OCI-LY3 (cell line): Measurements from ENCODE around the gene NEMP2.

ENCODE experiments used
- H2AFZ ChIP-seq: fragments of 200-600, 300-600 bp; shearing (Covaris generic); 2 replicates; pipeline ENCODE4 v1.6.0; 2014; ENCODE audit warnings: antibody characterized with exemption, low read depth, low read length
- H3K27ac ChIP-seq: fragments of 200-600, 300-600 bp; sonication (generic); 2 replicates; pipeline ENCODE4 v1.5.1; 2014; ENCODE audit warnings: mild to moderate bottlenecking, low read length, moderate library complexity, mixed read lengths
- H3K27me3 ChIP-seq: fragments of 200-600, 300-600 bp; sonication (generic); 2 replicates; pipeline ENCODE4 v1.6.1; 2014; ENCODE audit warnings: low read depth, low read length, mixed read lengths
- H3K36me3 ChIP-seq: fragments of 200-600, 300-600 bp; sonication (generic); replicated peaks from 2 replicates; pipeline ENCODE3; 2014; ENCODE audit warnings: low read depth, low read length, mixed read lengths
- H3K4me1 ChIP-seq: fragments of 300-600, 200-600 bp; sonication (generic); 2 replicates; pipeline ENCODE4 v1.6.1; 2014; ENCODE audit warnings: low read length, mixed read lengths
- H3K4me2 ChIP-seq: fragments of 200-600, 300-600 bp; sonication (generic); 2 replicates; pipeline ENCODE4 v1.6.1; 2014; ENCODE audit warnings: low read length, mixed read lengths
- H3K4me3 ChIP-seq: fragments of 300-600, 200-600 bp; sonication (generic); 2 replicates; pipeline ENCODE4 v1.5.1; 2014; ENCODE audit warnings: antibody characterized with exemption, mild to moderate bottlenecking, low read length, moderate library complexity
- H3K79me2 ChIP-seq: fragments of 300-600, 200-600 bp; shearing (Covaris generic); 2 replicates; pipeline ENCODE4 v1.6.1; 2014; ENCODE audit warnings: mild to moderate bottlenecking, low read length, mixed read lengths
- H3K9ac ChIP-seq: fragments of 300-600, 200-600 bp; shearing (Covaris generic); 2 replicates; pipeline ENCODE4 v1.6.0; 2014; ENCODE audit warnings: mild to moderate bottlenecking, low read length, moderate library complexity
- H3K9me3 ChIP-seq: fragments of 200-600, 300-600 bp; shearing (Covaris generic); 2 replicates; pipeline ENCODE4 v1.6.1; 2014; ENCODE audit warnings: low read length, mixed read lengths; ENCODE audit not compliant: insufficient read depth
- H4K20me1 ChIP-seq: fragments of 200-600, 300-600 bp; sonication (generic); 2 replicates; pipeline ENCODE4 v1.6.1; 2016; ENCODE audit warnings: low read length, mixed read lengths; ENCODE audit not compliant: insufficient read depth
- EZH2phosphoT487 ChIP-seq: fragments of 200-600 bp; shearing (Covaris generic); IDR thresholded peaks from 2 replicates; pipeline ENCODE4 v1.6.1; 2018; ENCODE audit warnings: antibody characterized with exemption, mixed run types, low read depth
- TF ChIP-seq, protein P1 (sequence below): fragments of 200-600, 300-600 bp; sonication (generic); IDR thresholded peaks from 2 replicates; pipeline ENCODE4 v1.5.1; 2014; ENCODE audit warnings: antibody characterized with exemption, low read length, low read depth

Gene NEMP2

DNA sequence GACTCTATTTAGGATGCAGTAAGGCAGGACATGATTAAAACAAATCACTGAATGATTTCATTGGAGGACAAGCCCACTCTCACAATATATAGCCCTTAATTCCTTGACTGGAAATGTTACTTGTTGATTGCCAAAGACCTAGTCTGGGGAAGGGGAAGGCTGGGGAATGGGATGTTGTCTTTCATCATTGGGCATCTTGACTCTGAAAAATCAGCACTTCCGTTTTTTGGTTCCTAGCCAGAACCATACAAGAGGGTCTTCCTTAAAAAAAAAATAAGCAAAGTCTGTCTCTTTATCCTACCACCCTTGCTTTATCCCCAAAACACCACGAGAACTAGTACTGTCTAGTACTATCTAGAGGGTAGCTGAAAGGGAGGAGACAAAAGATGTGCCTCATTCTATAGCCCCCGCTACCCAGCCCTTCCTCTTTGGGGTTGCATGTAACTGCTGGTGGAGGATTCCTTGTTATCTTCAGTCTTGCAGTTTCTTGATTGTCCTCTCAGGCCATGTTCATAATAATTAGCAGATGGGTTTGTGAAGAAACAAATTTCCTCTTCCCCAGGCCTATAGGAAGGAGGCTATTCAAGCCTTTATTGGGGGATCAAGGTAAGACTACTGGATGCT lies 55.8 kb downstream of the NEMP2 start:
- no peak overlapping the region for H3K27ac ChIP-seq
- H2AFZ ChIP-seq = no peak overlapping the region
- no peaks in the 10 kb centered on the region for H3K36me3 ChIP-seq

DNA sequence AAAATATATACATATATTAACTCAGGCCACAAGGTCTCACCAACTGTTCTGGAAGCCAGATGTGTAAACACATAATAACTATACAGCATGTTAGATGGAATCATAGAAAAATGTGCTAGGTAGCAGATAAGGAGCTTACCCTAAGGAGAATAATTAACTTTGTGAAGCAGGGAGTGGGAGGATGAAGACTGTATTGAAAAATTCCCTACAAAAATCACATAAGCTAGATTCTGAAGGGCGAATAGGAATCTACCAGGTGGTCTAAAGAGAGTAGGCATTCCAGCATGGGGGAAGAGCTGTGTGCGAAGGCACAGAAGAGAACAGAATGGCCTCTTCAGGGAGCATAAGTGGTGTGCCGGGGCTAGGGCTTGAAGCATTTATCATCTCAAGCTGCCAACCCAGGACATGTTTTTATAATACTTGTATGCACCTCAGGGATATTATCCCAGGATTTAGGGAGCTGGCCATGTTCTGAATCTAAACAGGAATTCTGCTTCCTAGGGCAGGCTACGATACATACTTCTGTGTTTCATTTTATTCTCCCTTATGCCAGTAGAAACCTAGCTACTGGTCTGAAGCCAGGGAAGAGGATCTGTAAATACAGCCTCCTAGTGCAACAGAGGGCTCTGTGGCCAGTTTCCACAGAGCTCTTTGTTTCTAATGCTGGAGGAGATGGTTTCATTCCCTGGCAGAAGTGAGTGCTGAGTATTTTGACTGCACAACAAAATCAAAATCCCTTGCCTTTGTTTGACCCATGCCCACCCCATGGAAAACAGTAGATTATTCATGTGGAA lies 56.7 kb downstream of the NEMP2 start:
- Histone ChIP-seq H3K4me1 (no peaks in the 10 kb centered on the region), H3K27ac (no peak overlapping the region), H2AFZ (no peak overlapping the region), H3K9ac (no peak overlapping the region), H3K27me3 (no peaks in the 10 kb centered on the region), H3K79me2 (no peaks in the 10 kb centered on the region), H3K36me3 (no peaks in the 10 kb centered on the region), H3K9me3 (no peaks in the 10 kb centered on the region), H4K20me1 (no peaks in the 10 kb centered on the region), H3K4me3 (no peak overlapping the region), H3K4me2 (no peak overlapping the region)
- TF ChIP-seq, protein P1, sequence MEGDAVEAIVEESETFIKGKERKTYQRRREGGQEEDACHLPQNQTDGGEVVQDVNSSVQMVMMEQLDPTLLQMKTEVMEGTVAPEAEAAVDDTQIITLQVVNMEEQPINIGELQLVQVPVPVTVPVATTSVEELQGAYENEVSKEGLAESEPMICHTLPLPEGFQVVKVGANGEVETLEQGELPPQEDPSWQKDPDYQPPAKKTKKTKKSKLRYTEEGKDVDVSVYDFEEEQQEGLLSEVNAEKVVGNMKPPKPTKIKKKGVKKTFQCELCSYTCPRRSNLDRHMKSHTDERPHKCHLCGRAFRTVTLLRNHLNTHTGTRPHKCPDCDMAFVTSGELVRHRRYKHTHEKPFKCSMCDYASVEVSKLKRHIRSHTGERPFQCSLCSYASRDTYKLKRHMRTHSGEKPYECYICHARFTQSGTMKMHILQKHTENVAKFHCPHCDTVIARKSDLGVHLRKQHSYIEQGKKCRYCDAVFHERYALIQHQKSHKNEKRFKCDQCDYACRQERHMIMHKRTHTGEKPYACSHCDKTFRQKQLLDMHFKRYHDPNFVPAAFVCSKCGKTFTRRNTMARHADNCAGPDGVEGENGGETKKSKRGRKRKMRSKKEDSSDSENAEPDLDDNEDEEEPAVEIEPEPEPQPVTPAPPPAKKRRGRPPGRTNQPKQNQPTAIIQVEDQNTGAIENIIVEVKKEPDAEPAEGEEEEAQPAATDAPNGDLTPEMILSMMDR = no peak
- TF ChIP-seq EZH2phosphoT487 = no peak

More for the DNA sequence above, 55.8 kb downstream of the NEMP2 start:
- Histone ChIP-seq H3K9ac (no peak overlapping the region), H3K9me3 (no peaks in the 10 kb centered on the region), H3K4me1 (no peaks in the 10 kb centered on the region), H3K79me2 (no peaks in the 10 kb centered on the region), H3K4me2 (no peak overlapping the region), H3K27me3 (no peaks in the 10 kb centered on the region), H4K20me1 (no peaks in the 10 kb centered on the region), H3K4me3 (no peak overlapping the region)
- no peak for TF ChIP-seq EZH2phosphoT487
- TF ChIP-seq, protein P1 = no peak

DNA sequence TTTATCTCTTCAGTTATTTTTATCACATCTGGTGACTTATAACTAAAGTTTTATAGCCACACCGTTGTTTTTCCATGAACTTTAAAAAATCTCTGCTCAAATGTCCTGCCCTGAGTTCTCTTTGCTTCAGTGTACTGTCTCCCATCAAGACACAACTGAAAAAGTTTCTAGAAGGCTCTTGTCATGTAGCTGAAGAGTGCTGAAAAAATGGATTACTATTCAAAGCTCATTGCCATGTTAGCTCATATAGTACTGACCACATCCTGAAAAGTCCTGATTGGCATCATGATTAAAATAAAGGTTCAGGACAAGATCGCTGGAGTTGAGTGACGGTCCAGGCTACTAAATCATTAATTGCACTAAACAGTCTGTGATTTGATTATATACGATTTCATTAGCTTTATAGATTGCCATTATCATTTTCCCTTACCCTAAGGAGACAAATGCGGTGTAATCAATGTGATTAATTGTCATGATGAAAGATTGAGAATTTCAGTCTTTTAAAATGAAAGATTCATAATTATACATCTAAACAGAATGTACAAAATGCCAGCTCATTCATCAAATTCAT lies 64.2 kb downstream of the NEMP2 start:
- Histone ChIP-seq H4K20me1 (no peaks in the 10 kb centered on the region), H3K4me3 (no peak overlapping the region), H3K27me3 (no peaks in the 10 kb centered on the region), H2AFZ (no peak overlapping the region), H3K79me2 (no peaks in the 10 kb centered on the region), H3K36me3 (no peaks in the 10 kb centered on the region), H3K27ac (no peak overlapping the region), H3K9ac (no peak overlapping the region), H3K4me2 (no peak overlapping the region), H3K9me3 (no peaks in the 10 kb centered on the region), H3K4me1 (no peaks in the 10 kb centered on the region)
- TF ChIP-seq EZH2phosphoT487 = no peak
- TF ChIP-seq, protein P1 = no peak

DNA sequence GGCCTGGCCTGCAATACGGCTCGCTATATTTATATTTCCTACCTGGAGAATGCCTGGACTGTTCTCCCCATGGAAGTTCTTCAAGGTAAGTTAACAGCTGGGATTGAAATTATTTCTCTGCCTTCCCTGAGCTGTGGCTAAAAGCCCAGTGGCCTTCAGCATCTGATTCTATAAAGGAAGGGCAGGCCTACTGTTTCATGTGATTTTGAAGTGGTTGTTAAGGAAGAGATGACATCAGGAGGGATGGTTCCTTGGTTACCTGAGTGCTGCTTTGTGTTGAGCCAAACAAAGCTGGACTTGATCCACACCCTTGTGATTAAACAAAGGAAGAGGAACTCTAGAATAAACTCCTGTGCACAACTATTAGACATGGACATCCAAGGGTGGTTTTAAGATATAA lies 64.8 kb downstream of the NEMP2 start:
- Histone ChIP-seq H3K9ac (no peak overlapping the region), H2AFZ (no peak overlapping the region), H3K36me3 (no peaks in the 10 kb centered on the region), H4K20me1 (no peaks in the 10 kb centered on the region), H3K9me3 (no peaks in the 10 kb centered on the region), H3K79me2 (no peaks in the 10 kb centered on the region), H3K27me3 (no peaks in the 10 kb centered on the region), H3K4me3 (no peak overlapping the region), H3K27ac (no peak overlapping the region), H3K4me2 (no peak overlapping the region), H3K4me1 (no peaks in the 10 kb centered on the region)
- TF ChIP-seq EZH2phosphoT487 = no peak
- TF ChIP-seq, protein P1 = no peak
